GM12875 (cell line): ENCODE results near the gene PLEKHG7.

Experiments used
- H3K4me3 ChIP-seq: one replicate; pipeline ENCODE4 v1.5.1; 2011; ENCODE audit warnings: low read depth, low read length, control low read depth
- CTCF ChIP-seq: IDR thresholded peaks from 2 replicates; pipeline ENCODE4 v1.5.1; 2011; ENCODE audit warnings: low read depth, mild to moderate bottlenecking, control low read depth, inconsistent platforms, low read length, moderate library complexity, borderline replicate concordance; ENCODE audit not compliant: insufficient read depth

PLEKHG7 gene

GRCh38 chr12:92695056-92695455 is 7.7 kb upstream of the PLEKHG7 start:
- no peak overlapping the region for H3K4me3 ChIP-seq
- no peak for TF ChIP-seq CTCF

GRCh38 chr12:92695577-92695976 is 7.2 kb upstream of the PLEKHG7 start:
- H3K4me3 ChIP-seq, result no peak overlapping the region
- no peak for TF ChIP-seq CTCF

GRCh38 chr12:92696216-92696615 is 6.6 kb upstream of the PLEKHG7 start:
- no peak for TF ChIP-seq CTCF
- H3K4me3 ChIP-seq, result no peak overlapping the region

- no peak overlapping the region for H3K4me3 ChIP-seq
These were observed 4.3 kb upstream of the PLEKHG7 start for GRCh38 chr12:92698474-92698873.

GRCh38 chr12:92701441-92701840 is 1.3 kb upstream of the PLEKHG7 start:
- no peak for TF ChIP-seq CTCF
- H3K4me3 ChIP-seq, result no peak overlapping the region

More at GRCh38 chr12:92698474-92698873, 4.3 kb upstream of the PLEKHG7 start:
- TF ChIP-seq CTCF, result no peak

- TF ChIP-seq CTCF, result no peak
- peak overlapping the region; percentile 41 for H3K4me3 ChIP-seq
These were observed 997 bp downstream of the PLEKHG7 start for GRCh38 chr12:92703786-92704185.

GRCh38 chr12:92706594-92706993 is 3.8 kb downstream of the PLEKHG7 start:
- no peak overlapping the region for H3K4me3 ChIP-seq
- TF ChIP-seq CTCF, result no peak
